ENCODE measurements around the gene OR2AT4.
"Not testable (repeated sequence)": the region's sequence is repeated elsewhere in the genome, so short reads cannot be mapped to it uniquely, and the experiment has no call there.

OR2AT4 gene

DNA sequence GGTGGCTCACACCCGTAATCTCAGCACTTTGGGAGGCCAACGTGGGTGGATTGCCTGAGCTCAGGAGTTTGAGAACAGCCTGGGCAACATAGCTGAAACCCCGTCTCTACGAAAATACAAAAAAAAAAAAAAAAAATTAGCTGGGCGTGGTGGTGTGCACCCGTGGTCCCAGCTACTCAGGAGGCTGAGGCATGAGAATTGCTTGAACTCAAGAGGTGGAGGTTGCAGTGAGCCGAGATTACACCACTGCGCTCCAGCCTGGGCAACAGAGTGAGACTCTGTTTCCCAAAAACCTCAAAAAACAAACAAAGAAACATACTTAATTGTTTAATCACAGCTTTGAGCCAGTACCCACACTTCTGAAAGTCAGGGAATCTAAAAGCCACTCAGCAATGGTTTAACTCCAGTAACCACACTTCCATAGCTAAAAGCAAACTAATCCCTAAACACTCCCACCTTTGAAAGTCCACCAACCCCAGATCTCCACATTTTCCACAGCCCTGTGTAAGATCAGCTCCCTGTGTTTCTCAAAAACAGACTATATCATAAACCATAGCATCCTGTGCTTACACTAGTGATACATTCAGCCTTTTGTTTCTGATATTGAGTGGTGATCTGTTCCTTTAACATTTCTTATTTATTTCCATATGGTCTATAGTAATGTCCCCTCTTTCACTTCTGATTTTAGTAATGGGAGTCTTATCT is 4.9 kb upstream of the OR2AT4 start:
- DNase-seq: no peak

DNA sequence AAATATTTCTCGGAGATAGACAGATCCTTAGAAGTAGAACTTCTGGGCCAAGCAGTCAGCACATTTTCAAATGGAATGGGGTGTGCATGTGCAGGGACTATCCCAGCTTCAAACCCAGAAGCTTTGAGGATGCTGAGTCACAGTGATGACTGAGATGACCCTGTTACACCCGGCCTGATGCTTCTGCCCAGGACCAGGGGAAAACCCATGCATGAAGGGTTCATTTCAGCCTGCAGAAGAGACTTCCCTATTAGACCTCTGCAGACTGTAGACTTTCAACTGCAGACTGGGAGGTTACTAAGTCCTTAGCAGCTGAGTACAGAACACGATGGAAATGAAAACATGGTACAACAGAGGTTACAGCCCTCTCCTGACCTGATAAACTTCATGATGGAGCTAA is 3.6 kb upstream of the OR2AT4 start:
- no peak for DNase-seq

DNA sequence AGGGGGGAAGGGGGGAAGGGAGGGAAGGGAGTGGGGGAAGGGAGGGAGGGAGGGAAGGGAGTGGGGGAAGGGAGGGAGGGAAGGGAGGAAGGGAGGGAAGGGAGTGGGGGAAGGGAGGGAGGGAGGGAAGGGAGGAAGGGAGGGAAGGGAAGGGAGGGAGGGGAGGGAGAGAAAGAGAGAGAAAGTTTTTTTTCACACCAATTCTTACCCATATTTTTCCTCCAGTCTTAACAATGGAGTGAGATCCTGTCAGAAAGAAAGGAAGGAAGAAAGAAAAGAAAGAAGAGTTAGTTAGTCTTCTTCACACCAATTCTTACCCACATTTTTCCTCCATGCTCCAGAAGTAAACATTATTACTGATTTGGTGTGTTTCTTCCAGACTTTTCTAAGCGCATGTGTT is 3.0 kb upstream of the OR2AT4 start:
- no peak for DNase-seq

DNA sequence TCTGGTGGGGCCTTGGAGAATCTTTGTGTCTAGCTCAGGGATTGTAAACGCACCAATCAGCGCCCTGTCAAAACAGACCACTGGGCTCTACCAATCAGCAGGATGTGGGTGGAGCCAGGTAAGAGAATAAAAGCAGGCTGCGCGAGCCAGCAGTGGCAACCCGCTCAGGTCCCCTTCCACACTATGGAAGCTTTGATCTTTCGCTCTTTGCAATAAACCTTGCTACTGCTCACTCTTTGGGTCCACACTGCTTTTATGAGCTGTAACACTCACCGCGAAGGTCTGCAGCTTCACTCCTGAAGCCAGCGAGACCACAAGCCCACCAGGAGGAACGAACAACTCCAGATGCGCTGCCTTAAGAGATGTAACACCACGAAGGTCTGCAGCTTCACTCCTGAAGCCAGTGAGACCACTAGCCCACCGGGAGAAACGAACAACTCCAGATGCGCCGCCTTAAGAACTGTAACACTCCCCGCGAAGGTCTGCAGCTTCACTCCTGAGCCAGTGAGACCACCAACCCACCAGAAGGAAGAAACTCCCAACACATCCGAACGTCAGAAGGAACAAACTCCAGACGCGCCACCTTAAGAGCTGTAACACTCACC is 2.3 kb upstream of the OR2AT4 start:
- DNase-seq: not testable (repeated sequence)

DNA sequence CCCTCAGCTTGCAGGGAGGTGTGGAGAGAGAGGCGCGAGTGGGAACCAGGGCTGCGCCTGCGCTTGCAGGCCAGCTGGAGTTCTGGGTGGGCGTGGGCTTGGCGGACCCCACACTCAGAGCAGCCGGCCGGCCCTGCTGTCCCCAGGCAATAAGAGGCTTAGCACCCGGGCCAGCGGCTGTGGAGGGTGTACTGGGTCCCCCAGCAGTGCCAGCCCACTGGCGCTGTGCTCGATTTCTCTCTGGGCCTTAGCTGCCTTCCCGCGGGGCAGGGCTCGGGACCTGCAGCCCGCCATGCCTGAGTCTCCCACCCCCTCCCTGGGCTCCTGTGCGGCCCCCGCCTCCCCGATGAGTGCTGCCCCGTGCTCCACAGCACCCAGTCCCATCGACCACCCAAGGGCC is 1.5 kb upstream of the OR2AT4 start:
- DNase-seq: not testable (repeated sequence)

DNA sequence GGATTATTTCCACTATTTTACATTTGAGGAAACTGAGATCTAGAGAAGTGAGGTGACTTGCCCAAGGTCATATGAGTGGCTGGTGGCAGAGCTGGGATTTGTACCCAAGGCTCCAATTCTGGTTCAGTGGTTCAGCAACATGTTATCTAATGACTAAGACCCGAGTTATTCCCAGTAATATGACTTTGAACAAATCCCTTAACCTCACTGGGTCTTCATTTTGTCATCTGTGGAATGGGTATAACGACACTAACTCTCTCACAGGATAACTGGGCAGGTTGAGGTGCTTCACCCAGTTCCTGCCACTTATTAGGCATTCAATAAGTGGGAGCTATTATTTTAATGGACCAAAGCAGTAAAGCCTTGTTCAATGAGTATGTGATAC is 489 bp upstream of the OR2AT4 start:
- no peak for DNase-seq

DNA sequence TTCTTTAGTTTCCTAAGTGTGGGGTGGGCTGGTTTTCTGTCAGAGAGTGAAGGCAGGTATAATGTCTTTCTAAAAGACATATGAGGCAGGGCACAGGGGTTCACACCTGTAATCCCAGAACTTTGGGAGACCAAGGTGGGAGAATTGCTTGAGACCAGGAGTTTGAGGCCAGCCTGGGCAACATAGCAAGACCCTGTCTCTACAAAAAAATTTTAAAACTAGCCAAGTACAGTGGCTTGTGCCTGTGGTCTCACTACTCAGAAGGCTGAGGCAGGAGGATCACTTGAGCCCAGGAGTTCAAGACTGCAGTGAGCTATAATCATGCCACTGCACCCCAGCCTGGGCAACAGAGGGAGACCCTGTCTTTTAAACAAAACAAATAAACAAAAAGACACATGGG is 2.3 kb downstream of the OR2AT4 start:
- not testable (repeated sequence) for DNase-seq

DNA sequence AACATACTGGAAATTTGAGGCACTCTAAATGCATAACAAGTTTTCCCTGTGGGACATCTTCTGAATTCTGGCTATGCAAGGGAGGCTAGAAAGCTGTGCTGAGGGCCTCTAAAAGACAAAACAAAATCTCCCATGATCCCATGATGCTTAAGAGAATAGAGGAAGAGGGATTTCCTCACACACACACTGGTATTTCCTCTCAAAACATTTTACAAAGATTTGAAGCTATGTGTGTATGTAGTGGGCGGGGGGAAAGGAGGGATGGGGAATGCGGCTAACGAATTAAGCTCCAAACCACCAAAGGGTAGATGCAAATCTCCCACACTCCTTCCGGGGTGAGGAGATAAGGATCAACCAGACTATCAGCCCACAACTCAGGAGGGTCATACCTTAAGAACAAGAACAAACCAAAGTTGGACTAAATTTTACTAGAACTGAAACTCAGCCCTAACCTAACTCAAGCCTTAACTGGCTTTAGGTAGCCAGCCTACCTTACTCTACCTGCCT is 6.0 kb downstream of the OR2AT4 start:
- DNase-seq: no peak

DNA sequence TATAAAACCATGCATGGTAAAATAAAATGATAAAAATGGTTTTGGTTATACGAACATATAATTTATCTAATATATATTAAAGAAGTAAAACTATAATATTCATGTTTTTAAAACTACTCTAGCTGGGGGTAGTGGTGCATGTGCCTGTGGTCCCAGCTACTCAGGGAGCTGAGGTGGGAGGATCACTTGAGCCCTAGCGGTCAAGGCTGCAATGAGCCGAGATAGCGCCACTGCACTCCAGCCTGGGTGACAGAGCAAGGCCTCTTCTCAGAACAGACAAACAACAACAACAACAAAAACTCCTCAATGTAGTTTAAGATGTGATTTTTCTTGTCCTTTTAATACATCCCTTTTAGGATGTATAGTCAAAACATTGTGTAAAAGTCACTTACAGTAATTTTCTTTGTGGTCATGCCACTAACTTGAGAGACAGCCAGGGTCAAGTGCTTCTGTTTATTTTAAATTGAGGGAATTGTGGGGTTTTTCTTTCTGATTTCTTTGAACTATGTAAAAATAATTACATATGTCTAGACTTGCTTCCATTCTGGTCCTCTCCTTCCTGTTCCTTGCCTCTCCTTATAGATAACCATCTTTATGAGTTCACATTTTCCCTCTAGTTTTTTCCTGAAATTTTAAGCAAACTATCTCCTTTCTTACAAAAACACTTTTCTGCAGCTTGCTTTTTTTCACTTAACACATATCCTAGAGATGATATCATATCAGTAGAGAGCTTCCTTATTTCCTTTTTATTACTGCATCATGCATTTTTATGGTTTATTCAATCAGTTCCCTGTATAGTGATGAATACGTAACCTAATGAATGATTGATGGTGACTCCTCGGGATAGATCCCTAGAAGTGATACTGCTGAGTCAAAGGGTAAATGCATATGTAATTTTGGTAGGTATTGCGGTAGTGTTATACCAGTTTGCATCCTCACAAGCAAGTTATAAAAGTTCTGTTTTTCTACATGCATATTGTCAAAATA is 9.1 kb downstream of the OR2AT4 start:
- DNase-seq: no peak

DNA sequence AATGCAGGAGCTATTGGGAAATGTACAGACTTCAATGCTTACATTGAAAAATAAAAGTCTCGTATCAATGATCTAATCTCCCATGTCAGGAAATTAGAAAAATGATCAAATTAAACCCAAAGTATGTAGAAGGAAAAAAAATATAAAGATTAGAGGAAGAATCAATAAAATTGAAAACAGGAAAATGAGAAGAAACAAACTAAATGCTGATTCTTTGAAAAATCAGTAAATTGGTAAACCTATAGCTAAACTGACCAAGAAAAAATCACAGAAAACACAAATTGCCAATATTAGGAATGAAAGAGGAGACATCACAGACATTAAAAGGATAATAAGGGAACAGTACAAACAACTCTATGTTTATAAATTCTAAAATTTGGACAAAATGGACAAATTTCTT is 11.8 kb downstream of the OR2AT4 start:
- no peak for DNase-seq

DNA sequence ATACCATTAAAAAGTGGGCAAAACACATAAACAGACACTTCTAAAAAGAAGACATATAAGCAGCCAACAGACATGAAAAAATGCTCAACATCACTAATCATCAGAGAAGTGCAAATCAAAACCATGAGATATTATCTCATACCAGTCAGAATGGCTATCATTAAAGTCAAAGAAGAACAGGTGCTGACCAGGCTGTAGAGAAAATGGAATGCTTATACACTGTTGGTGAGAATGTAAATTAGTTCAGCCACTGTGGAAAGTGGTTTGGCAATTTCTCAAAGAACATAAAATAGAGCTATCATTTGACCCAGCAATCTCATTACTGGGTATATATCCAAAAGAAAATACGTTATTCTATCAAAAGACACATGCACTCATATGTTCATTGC is 13.5 kb downstream of the OR2AT4 start:
- no peak for DNase-seq

DNA sequence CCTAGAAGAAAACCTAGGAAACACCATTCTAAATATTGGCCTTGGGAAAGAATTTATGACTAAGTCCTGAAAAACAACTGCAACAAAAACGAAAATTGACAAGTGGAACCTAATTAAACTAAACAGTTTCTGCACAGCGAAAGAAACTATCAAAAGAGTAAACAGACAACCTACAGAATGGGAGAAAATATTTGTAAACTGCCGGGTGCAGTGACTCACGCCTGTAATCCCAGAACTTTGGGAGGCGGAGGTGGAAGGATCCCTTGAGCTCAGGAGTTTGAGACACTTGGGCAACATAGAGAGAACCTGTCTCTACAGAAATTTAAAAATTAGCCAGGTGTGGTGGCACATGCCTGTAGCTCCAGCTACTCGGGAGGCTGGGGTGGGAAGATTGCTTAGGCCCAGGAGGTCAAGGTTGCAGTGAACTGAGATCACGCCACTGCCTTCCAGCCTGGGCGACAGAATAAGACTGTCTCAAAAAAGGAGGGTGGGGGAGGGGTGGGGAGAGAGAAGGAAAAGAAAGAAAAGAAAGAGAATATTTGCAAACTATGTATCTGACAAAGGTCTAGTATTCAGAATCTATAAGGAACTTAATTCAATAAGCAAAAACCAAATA is 14.0 kb downstream of the OR2AT4 start:
- DNase-seq: no peak

DNA sequence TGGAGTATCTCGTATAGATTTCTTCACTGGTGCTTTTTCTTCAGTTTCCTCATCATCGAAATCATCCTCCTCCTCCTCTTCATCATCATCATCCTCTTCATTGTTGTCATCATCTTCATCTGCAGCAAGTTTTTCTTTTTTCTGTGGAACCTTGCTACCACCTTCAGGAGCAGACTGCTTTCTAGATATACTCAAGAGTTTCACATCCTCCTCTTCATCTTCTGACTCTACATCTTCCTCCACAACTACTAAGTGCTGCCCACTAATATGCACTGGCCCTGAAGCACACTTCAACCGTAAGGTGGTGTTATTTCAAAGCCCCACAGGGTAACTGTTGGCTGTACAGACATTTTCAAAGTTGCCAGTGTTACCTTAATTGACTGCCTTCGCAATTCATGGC is 17.1 kb downstream of the OR2AT4 start:
- DNase-seq: no peak

DNA sequence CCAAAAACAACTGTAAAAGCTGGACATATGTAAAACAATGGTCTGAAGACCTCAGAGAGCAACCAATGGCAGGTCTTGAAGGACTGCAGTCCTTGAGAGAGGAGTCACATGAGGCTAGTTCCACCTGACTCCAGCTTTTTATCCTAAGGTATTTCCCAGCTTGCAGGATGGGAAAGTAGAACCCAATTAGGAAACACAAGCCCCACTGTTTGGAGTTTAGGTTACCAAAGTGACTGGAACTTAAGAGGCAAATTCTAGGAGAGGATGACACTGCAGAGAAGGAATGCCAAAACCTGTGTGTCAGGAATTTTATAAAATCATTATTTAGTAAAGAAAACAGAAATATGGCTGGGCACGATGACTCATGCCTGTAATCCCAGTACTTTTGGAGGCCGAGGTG is 18.4 kb downstream of the OR2AT4 start:
- no peak for DNase-seq

DNA sequence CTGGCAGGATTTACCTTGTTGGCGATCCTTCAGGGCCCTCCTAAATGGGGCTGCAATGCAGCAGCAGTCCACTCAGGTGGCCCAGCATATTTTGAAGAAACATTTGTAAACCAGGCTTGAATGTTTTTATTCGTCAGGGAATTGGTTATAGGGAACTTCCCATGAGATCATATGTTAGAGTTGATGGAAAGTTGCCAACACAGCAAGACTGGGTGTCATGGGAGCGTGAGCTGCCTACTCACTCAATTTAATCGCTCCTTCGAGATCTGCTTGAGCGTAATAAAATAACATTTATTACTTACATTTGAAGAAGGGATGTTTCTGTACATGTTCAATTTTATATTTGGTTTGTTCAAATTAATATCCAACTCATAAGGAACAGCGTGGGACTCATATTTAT is 19.4 kb downstream of the OR2AT4 start:
- DNase-seq: no peak

DNA sequence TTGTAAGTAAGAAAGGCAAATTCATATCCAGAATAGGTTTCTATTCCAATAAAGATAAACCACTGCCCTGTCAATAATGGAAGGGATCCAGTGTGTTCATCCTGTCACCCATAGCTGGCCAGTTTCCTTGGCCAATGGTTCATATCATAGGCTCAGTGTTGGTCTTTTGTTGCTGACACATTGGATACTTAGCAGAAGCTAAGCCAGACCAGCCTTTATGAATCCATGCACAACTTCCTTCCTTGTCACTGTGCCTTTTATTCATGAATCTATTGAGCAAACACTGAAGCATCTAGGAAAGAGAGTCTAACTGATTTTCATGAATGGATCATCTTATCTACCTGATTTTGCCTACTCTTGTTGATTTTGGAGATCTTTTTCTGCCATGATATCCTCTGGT is 20.0 kb downstream of the OR2AT4 start:
- no peak for DNase-seq

DNA sequence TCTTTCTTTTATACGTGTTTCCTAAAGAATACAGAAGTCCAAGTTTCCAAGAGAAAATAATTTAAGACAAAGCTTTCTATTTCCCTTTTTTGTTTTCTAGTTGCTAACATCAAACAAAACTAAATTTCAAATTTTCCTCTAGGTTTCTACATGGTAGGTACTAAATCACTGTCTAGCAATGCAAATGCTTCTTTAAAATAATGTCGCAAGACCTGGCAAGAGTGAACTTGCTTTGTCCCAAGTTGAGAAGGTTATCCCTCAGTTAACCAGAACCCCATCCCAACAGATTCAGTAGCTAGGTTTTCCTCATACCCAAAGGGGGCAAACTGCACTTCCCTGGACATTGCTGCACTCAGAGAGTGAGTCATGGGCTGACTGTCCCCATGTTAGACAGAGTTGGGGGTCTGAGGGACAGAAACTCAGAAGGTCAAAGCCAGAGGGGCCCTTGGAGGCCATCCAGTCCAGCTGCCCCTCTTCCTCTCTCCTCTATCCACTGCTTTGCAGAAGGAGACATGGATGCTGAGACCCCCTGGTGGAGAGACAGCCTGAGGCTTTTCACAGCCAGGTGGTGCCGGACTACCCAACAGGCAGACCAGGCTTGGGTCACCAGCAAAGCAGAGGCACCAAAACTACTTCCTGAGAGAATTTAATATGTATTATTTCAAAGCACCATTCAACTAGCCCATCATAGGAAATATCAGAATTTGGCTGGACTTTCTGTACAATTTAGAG is 23.1 kb downstream of the OR2AT4 start:
- no peak for DNase-seq

DNA sequence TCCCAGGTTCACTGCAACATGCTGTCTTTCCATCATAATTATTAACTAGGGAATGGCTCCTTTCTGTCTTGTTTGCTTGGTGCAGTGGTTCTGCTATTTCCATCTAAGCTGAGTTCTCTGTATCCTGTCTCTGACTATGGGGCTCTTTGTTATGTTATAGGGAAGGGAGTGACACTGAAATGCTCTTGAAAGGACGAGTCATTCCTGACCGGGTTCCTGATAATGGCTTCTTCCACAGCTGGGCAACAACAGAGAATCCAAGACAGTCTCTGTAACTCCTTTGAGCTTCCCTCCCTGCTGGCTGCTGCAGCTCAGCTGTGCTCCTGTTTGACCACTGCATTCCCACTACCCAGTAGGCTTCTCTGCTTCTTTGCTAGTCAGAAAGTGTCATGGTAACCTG is 24.1 kb downstream of the OR2AT4 start:
- DNase-seq: no peak

DNA sequence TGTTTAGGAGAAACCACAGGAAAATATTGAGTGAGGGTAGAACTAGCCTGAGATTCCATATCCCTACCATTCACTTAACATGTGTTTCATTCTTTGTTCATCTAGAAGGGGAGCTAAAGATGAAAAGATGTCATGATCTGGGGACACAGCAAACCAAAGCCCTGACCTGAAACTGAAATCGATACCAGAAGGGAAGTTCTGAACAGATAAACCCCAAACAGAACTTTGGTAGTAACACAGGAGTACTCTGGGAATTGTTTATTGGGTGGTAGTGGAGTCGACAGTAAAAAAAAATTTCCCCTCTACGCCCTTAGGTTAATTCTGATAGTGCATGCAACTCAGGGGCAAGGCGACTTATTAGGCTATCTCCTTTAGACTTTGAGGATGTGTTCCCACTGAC is 27.2 kb downstream of the OR2AT4 start:
- DNase-seq: no peak

DNA sequence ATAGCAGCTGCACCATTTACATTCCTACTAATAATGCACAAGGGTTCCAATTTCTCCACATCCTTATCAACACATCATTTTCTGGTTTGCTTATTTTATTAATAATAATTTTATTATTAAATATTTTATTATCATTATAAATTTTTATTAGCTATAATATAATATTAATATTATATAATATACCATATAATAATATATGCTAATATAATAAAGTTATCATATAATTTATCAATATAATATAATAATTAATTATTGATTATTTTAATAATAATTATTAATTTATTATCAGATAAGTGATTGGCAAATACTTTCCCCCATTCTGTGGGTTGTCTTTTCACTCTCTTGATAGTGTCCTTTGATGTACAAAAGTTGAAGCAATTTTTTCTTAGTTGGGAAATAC is 27.7 kb downstream of the OR2AT4 start:
- DNase-seq: no peak

DNA sequence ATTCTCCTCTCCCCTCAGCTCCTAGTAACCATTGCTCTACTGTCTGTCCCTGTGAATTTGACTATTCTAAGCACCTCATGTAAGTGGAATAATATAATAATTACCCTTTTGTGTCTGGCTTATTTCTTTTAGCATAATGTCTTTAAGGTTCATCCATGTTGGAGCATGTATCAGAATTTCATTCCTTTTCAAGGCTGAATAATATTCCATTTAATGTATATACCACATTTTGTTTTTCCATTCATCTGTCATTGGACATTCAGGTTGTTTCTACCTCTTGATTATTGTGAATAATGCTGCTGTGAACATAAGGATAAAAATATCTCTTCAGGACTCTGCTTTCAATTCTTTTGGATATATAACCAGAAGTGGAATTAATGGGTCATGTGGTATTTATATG is 28.1 kb downstream of the OR2AT4 start:
- DNase-seq: no peak

DNA sequence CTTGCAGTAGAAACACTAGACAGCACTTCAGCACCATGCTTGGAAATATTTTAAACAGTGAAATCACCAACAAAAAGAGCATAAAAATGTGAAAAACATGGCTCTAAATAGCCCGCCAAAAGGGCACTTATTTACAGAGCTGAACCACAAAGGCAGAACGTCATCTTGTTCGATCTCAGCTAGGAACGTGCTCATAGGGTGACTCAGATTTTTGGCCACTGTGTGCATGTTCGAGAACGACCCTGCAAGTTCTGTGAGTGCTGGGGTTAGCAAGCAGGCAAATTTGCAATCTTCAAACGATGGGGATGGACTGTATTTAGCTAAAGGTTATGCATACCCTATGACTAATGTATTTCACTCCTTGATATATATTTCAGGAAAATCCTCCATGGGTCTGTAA is 30.6 kb downstream of the OR2AT4 start:
- DNase-seq: no peak

Data from CD4-positive, alpha-beta T cell treated with Interleukin-12 subunit alpha and Interleukin-12 subunit beta, for 1 hour (primary cell).